GM10266 (cell line): ENCODE results near the gene TANC1.

ENCODE experiments used
- DNase-seq: peaks from one replicate; pipeline ENCODE4 v3.0.0; 2012; ENCODE audit errors: extremely low spot score
- CTCF ChIP-seq: IDR thresholded peaks from 2 replicates; pipeline ENCODE4 v1.5.1; 2012; ENCODE audit warnings: mild to moderate bottlenecking, low read depth; ENCODE audit not compliant: control insufficient read depth, insufficient read depth; ENCODE audit errors: missing control alignments

TANC1 gene

GRCh38 chr2:159149747-159150146, 181.3 kb downstream of the TANC1 start:
- TF ChIP-seq CTCF, result no peak
- no peak for DNase-seq

GRCh38 chr2:159150280-159150746, 181.9 kb downstream of the TANC1 start:
- no peak for TF ChIP-seq CTCF

GRCh38 chr2:159151198-159152127, 183.0 kb downstream of the TANC1 start:
- no peak for TF ChIP-seq CTCF

More at GRCh38 chr2:159150280-159150746, 181.9 kb downstream of the TANC1 start:
- DNase-seq, result no peak

GRCh38 chr2:159152128-159152778, 183.8 kb downstream of the TANC1 start:
- no peak for DNase-seq
- no peak for TF ChIP-seq CTCF

More at GRCh38 chr2:159151198-159152127, 183.0 kb downstream of the TANC1 start:
- no peak for DNase-seq

GRCh38 chr2:159153063-159153462, 184.6 kb downstream of the TANC1 start:
- no peak for TF ChIP-seq CTCF
- no peak for DNase-seq

- no peak for DNase-seq
- no peak for TF ChIP-seq CTCF
Measured at GRCh38 chr2:159153463-159153862, 185.0 kb downstream of the TANC1 start.
